Small intestine (tissue), 7 donors: Measurements from ENCODE around the gene OTULINL. TPM values are rescaled to one million over a fixed set of nuclear protein-coding genes. Genes with fewer than 3 reads are reported as not detected.

ENCODE experiments used
- DNase-seq, 2 donors: peaks; one replicate each; pipeline versions ENCODE4 v3.0.0 to v3.0.0-alpha.2; 2013
- FAIRE-seq: peaks from 2 replicates; lab custom pipeline; 2012; peaks lifted over from hg19 to GRCh38; lab: Jason Lieb, UNC
- H3K27ac ChIP-seq, 3 donors: one replicate each; pipeline ENCODE4 v1.5.1; 2013; ENCODE audit warnings: low read length in 2 of 3, mild to moderate bottlenecking in 2 of 3, control low read depth in 1 of 3, inconsistent platforms in 1 of 3, low read depth in 1 of 3, moderate library complexity in 1 of 3
- H3K27me3 ChIP-seq, 3 donors: one replicate each; pipeline ENCODE4 v1.6.1; 2013; ENCODE audit warnings: low read length in 3 of 3, inconsistent platforms in 1 of 3; ENCODE audit not compliant: control insufficient read depth in 3 of 3, insufficient read depth in 3 of 3
- H3K36me3 ChIP-seq, 3 donors: one replicate each; pipeline ENCODE4 v1.6.1; 2013; ENCODE audit warnings: low read length in 3 of 3, inconsistent platforms in 1 of 3, low read depth in 1 of 3, mild to moderate bottlenecking in 1 of 3, moderate library complexity in 1 of 3; ENCODE audit not compliant: control insufficient read depth in 3 of 3, insufficient read depth in 2 of 3
- H3K4me1 ChIP-seq, 3 donors: one replicate each; pipeline ENCODE4 v1.6.1; 2013; ENCODE audit warnings: low read length in 2 of 3, inconsistent platforms in 1 of 3, low read depth in 1 of 3, mild to moderate bottlenecking in 1 of 3, moderate library complexity in 1 of 3; ENCODE audit not compliant: control insufficient read depth in 3 of 3, insufficient read depth in 2 of 3
- H3K4me3 ChIP-seq, 3 donors: one replicate each; pipeline ENCODE4 v1.5.1; 2013; ENCODE audit warnings: low read length in 3 of 3, control low read depth in 1 of 3, inconsistent platforms in 1 of 3, low read depth in 1 of 3, mild to moderate bottlenecking in 1 of 3, moderate library complexity in 1 of 3
- H3K9me3 ChIP-seq, 2 donors: one replicate each; pipeline ENCODE4 v1.6.1; 2013; ENCODE audit warnings: low read depth in 1 of 2, low read length in 1 of 2; ENCODE audit not compliant: control insufficient read depth in 2 of 2, insufficient read depth in 1 of 2
- WGBS, 3 donors: extraction: QIAGEN DNeasy Blood & Tissue Kit; methylation state at CpG; one replicate each; pipeline ENCODE4 v1.1.7; 2013; 5-methylcytosine and 5-hydroxymethylcytosine counted together
- polyA plus RNA-seq, 4 donors: library from polyadenylated mRNA; stranded (reverse) in 3 of 4; unstranded in 1 of 4; fragments of 200-250 nt in 3 of 4; fragments of 120-200 nt in 1 of 4; gene quantifications; one replicate each; pipeline versions ENCODE4 v1.2.1 to v1.2.3, GENCODE V29; 2013
- donor health status: healthy with polysubstance abuse.
- donor health status: control.
- donor health status: control.
- donor health status: Bipolar disorder and iron deficiency.
- donor health status: healthy.

OTULINL gene
- polyA plus RNA-seq, 4 donors, result 4.7 to 20.8 (median 12.0) TPM

DNA sequence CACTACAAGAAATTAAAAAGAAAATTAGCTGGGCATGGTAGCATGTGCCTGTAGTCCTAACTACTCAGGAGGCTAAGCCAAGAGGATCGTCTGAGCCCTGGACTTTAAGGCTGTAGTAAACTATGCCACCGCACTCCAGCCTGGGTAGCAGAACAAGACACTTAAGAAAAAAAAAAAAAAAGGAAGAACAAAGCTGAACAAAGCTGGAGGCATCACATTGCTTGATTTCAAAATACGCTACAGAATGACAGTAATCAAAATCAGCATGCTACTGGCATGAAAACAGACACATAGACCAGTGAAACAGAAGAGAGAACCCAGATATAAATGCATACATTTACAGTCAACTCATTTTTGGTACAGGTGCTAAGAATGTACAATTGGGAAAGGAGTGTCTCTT, 68.5 kb downstream of the OTULINL start:
- Histone ChIP-seq H3K27me3 (peaks cover 0 to 2% (median 0%) of the 10 kb centered on the region in 3 donors), H3K9me3 (no peaks in the 10 kb centered on the region), H3K4me1 (no peaks in the 10 kb centered on the region), H3K36me3 (no peaks in the 10 kb centered on the region), H3K27ac (no peak overlapping the region), H3K4me3 (no peak overlapping the region)
- DNase-seq (no peak), FAIRE-seq (no peak)
- WGBS, 3 donors, result 85 to 87% (median 86%) methylated on average over 3 of the region's 3 CpGs

- Histone ChIP-seq H3K27ac (no peak overlapping the region), H3K27me3 (peaks cover 0 to 2% (median 0%) of the 10 kb centered on the region in 3 donors), H3K4me1 (no peaks in the 10 kb centered on the region), H3K4me3 (no peak overlapping the region), H3K9me3 (no peaks in the 10 kb centered on the region), H3K36me3 (no peaks in the 10 kb centered on the region)
- WGBS, 3 donors, result 49 to 59% (median 58%) methylated on average over 4 of the region's 4 CpGs
- FAIRE-seq (no peak), DNase-seq (no peak)
These were observed 73.7 kb downstream of the OTULINL start for GRCh38 chr5:14655146-14655741.

DNA sequence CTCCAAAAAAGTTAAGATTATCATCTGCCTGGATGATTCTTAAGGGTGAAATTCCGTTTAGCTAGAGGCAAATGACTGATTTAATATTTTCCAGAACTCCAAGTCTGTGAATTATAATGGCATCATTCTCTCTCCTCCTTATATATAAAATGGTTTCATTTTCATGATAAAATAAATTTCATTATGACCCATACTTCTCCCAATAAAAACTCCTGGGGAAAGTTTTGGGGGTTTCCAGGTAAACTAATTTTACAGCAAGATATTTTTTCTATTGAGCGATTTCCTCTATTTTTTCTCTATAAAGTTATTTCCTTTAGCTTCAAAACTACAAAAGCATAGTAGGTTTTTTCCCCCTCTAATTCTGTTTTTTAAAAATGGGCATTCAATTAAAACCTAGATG, 75.3 kb downstream of the OTULINL start:
- no peak overlapping the region for H3K27ac ChIP-seq
- no peak for FAIRE-seq
- 44 to 62% (median 59%) methylated on average over 2 of the region's 2 CpGs for WGBS, 3 donors
- DNase-seq, result no peak
- H3K4me1 ChIP-seq, result no peaks in the 10 kb centered on the region
- H3K9me3 ChIP-seq, result no peaks in the 10 kb centered on the region
- H3K4me3 ChIP-seq, result no peak overlapping the region
- H3K27me3 ChIP-seq, result peaks cover 0 to under 1% (median 0%) of the 10 kb centered on the region in 3 donors
- no peaks in the 10 kb centered on the region for H3K36me3 ChIP-seq

DNA sequence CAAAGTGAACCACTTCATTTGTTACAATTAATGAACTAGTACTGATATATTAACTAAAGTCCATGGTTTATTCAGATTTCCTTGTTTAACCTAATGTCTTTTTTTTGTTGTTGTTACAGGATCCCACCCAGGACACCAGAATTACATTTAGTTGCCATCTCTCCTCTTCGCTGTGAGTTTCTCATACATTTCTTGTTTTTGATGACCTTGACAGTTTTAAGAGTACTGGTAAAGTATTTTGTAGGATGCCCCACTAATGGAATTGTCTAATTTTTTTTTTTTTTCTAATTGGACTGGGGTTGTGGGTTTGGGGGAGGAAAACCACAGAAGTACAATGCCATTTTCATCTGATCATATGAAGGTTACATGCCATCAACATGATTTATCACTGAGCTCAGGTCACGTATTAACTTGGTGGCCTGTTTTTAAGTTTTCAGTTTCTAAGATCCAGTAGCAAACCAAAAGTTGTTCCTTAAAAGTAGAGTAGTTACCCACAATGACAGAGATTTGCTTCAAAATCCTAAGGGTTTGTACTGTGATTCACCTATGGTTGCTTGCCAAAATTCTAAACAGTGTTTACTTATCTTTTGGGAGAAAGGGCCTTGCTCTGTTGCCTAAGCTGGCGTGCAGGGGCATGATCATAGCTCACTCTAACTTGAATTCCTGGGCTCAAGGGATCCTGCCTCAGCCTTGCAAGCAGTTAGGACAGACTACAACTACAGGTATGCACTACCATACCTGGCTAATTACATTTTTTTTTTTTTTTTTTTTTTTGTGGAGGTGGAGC, 78.4 kb downstream of the OTULINL start:
- H3K27ac ChIP-seq, result no peak overlapping the region
- WGBS, 3 donors, result 89 to 98% (median 94%) methylated on average over 3 of the region's 3 CpGs
- H3K4me3 ChIP-seq, result no peak overlapping the region
- no peaks in the 10 kb centered on the region for H3K36me3 ChIP-seq
- peaks cover 0 to 6% (median 6%) of the 10 kb centered on the region in 3 donors for H3K4me1 ChIP-seq
- no peak for DNase-seq
- no peak for FAIRE-seq
- no peaks in the 10 kb centered on the region for H3K27me3 ChIP-seq
- H3K9me3 ChIP-seq, result no peaks in the 10 kb centered on the region

- Histone ChIP-seq H3K27ac (no peak overlapping the region), H3K9me3 (no peaks in the 10 kb centered on the region), H3K4me3 (no peak overlapping the region), H3K4me1 (peaks cover 0 to 8% (median 6%) of the 10 kb centered on the region in 3 donors), H3K27me3 (no peaks in the 10 kb centered on the region), H3K36me3 (no peaks in the 10 kb centered on the region)
- DNase-seq (no peak), FAIRE-seq (no peak)
- WGBS, 3 donors, result 56 to 64% (median 63%) methylated on average over 2 of the region's 2 CpGs
These were observed 79.2 kb downstream of the OTULINL start for GRCh38 chr5:14660833-14661232.

Other genes with a start within 250 kb of the OTULINL start
- gene OTULIN, start 82.9 kb downstream of the OTULINL start, polyA plus RNA-seq, result 10 to 100 TPM in 1 of 4 donors, 1 to 10 TPM in 3; 3.1 to 22.8 (median 5.8) TPM